ENCODE measurements around the gene THSD4.

THSD4 gene

DNA sequence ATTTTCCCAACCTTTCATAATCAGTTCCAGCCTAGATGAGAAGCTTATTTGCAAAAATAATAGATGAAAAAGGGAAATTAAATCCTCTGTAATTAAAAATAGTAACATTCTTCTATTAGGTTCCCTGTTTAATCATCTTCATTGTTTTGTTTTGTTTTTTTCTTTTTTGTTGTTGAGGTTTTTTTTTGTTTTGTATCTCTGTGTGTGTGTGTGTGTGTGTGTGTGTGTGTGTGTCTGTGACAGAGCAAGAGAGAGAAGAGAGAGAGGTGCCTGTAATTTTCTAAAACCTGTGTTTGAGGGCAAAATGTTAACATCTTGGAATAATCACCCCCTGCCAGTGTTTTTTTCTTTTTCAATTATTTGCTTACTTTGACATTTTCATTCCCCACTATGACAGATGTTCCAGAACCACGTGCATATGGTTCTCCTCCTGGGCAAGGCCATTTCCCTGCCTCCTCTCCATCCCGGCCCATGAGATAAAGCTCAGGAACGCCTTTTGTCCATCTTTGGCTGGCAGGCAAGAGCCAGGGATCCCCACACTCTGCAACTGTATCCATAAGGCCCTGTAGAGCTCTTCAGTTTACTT is 573.3 kb downstream of the THSD4 start:
- DNase-seq (ENCODE audit: low spot score): no peak

DNA sequence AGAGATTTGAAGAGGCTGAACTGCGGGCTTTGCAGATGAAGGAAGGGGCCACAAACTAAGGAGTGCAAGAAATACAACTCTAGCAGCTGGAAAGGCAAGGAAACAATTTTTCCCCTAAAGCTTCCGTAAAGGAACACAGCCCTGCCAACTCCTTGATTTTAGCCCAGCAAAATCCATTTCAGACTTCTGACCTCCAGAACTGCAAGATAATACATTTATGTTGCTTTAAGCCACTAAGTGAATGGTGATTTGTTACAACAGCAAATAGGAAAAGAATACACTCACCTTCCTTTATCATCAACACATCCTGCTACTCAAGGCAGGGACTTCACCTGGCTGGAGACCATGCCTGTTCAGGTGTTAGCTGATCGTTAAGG is 575.8 kb downstream of the THSD4 start:
- no peak for DNase-seq (ENCODE audit: low spot score)

DNA sequence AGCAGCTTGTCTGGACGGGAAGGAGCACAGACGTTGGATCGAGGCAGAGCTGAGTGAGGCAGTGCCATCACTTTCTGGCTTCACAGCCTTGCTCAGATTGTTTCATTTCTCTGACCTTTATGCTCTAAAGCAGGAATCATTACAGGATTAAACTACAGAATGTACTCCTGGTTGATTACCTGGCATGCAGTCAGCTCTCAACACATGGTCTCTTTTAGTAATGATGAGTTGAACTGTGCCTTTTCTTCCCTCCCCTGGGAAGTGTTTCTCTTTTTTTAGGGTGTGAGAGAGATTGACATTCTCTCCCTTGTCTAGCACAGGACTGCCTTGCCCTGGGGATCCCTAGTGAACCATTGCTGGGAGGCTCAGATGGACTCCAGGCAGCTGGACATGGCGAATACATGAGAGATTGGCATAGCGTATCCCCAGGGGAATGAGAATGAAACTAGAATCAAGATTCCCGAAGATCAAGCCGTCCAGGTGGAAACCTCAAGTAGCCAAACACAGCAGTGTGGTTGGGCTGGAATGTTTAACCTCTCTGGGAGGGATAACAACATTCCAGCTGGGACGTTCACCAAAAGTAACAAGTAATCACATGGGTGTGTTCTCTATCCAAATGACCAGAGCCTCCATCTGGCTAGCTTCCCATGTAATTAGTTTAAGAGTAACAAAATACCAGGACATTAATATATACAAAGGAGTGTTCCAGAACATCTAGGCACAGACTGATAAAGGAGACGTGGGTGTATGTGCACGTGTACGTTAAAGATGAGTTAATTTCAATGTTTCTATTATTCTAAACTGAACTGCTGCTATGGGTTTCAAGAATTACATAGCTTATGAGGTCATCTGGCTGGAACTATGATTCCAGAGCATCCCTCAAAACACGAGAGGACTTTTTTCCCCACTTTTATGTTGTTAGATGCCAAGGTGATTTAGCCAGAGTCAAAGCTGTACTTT is 576.5 kb downstream of the THSD4 start:
- peak; percentile 69 for DNase-seq (ENCODE audit: low spot score)

DNA sequence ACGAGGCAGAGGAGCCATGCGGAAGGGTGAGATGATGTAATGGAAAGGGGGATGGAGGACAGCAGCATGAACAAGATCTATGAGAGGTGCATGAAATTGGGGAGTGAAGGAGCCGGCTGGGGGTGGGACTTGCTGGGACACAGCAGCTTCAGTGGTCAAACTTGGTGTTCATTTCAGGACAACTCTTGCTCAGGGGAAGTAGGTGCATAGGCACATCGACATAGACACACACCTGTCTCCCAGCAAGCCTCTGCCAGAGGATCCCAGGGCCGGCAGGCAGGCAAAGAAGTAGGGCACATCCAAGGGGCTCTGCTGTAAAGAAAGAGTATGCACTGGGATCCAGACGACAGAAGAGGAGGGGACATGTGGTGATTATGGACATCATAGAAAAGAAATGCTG is 582.0 kb downstream of the THSD4 start:
- no peak for DNase-seq (ENCODE audit: low spot score)

DNA sequence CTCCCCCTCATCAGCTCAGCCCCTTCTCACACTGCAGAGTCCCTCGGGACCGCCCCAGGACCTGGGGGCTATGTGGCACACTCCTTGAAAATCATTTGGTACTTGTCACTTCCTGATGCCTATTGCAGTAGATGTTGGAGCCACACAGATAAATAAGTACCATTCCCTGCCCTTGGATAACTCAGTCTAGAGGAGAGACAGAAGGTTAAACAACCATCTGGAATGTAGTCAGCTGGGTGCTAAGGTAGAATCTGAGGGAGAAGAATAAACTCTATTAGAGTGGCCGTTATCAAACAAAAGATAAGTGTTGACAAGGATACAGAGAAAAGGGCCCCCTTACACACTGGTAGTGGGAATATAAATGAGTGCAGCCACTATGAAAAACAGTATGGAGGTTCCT is 582.8 kb downstream of the THSD4 start:
- no peak for DNase-seq (ENCODE audit: low spot score)

DNA sequence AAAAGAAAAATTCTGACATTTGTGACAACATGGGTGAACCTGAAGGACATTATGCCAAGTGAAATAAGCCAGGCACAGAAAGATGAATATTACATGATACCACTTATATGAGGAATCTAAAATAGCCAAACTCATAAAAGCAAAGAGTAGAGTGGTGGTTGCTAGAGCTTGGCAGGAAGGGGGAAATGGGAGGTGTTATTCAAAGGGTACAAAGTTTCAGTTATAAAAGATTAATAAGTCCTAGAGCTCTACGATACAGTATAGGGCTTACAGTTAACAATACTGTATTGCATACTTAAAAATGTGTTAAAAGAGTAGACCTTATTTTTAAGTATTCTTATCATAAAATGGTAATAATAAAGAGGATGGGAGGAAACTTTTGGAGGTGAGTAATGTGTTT is 583.5 kb downstream of the THSD4 start:
- DNase-seq (ENCODE audit: low spot score): no peak

DNA sequence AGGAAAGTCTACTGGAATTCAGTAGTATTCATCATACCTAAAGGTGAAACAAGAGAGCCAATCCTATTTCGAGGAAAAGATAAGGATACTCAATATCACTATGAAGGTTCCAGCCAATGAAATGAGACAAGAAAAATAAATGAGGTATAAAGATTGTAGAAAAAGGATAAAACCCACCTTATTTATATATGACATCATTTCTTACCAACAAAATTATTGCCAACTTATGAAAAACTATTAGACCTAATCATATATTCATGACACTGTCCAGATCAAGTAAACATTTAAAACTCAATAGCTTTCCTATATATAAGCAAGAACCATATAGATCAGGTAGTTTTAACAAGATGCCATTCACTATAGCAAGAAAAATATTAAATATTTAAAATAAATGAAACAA is 584.7 kb downstream of the THSD4 start:
- DNase-seq (ENCODE audit: low spot score): no peak

DNA sequence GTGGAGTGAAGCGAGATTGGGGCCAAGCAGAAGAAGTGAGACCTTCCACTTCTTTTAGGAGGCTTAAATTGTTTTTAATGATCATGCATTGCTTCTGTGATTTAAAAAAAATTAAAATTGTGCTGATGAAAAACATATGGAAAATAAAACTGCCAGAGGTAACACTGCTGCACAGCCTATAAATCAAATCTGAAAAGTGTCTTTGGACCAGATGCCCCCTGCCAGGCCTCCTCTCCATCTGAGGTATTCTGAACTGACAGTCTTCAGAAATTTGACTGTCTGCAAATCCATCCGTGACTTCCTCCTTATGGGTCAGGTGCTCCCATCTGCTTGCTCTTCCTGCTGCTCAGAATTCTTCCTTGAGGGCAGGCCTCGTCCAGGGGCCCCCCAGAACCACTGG is 586.5 kb downstream of the THSD4 start:
- no peak for DNase-seq (ENCODE audit: low spot score)

DNA sequence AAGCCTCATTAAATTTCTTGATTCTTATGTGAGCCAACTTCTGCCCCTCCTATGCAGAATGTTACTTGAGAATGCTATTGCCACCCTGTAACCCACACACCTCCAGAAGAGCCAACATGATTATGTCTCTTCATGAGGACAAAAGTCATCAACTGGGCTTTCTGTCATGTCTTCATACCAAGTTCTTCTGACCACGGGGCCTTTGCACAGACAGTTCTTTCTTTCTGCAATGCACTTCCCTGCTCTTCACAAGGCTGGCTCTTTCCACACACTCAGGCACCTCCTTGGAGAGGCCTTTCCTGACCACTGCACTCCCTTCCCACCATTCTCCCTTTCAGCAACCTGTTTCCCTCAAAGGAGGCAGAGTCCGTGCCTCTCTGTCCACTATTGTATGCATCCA is 587.2 kb downstream of the THSD4 start:
- no peak for DNase-seq (ENCODE audit: low spot score)

DNA sequence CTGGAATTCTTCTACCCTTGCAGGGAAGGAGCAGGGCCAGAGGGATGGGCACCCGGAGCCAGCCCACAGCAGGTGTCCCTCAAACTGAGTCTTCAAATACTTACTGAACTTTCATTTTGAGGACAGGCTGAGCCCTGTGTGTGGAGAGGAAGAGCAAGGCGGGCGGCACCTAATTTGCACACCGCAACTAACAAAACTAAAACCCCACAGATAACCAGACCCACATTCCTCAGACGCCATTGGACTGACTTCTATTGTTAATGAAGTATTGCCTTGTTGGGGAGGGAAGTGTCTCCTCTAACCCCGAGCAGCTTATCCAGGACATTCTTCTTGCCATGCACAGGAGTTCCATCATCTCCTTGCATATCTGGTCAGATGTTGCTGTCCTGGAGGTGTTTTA is 589.9 kb downstream of the THSD4 start:
- peak; percentile 40 for DNase-seq (ENCODE audit: low spot score)

DNA sequence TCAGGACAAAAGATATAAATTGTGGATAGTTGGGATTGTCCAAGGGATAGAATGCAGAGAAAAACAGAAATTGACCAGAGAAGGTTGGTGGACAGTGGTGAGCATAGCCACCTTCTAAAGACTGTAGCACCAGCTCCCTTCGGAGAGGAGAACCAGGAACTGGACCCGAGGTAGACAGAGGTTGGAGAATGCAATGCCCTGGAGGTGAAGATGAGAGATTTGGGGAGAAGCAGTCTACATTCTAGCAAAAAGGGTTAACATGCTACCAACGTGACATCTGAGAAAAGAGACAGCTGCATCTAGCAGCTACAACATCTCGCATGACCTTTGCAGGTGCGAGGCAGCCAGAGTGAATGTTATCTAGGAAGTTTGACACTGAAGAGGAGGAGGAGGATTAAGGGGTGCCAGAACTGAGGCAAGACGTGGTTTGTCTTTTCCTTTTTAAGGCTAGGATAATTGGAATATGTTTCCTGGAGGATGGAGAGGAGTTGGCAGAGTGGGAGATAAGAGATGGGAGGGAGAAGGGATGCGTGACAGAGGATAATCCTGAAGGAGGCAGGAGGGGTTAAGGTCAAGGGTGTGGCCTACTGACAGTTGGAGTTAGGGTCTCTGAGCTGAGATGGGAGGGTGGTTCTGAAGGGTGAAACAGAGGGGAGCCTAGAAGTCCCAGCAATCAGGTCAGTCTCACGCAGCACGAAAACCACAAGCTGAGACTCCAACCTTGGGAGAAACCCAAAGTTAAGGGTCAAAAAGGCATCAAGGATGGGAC is 591.4 kb downstream of the THSD4 start:
- no peak for DNase-seq (ENCODE audit: low spot score)

DNA sequence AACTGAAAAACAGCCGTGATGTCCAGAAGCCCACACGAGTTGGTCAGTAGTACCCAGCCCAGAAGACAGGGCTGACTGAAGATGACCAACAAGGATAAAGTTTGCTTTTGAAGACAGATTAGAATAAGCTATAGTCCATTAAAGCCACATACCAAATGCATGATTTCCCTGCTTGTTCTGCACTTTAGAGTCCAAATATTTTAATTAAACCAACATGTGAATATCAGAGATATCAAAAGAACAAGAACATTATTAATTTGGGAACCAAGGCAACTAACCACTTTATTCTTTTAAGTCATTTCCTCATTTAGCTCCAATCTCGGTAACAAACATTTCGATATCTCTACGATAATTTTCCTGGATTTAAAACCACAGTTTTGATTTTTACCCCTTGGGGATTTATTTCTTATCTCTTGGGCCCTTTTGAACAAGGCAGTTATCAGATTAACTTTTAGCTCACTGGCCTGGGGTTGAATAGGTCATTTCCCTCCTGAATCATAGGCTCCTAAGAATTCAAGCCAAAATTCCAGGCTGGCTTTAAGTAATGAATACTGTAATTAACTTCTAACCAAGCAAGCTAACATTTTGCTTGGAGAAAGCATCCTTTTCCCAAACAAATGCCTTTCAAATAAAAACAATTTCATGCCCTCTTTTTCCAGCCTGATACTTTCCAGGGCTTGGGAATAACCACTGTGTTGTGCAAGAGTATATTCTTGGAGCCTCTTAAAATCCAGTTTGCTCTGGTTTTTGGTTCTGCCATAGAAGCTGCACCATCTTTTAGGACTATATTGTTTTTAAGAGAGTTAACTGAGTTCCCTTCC is 592.2 kb downstream of the THSD4 start:
- DNase-seq (ENCODE audit: low spot score): peak; percentile 38

DNA sequence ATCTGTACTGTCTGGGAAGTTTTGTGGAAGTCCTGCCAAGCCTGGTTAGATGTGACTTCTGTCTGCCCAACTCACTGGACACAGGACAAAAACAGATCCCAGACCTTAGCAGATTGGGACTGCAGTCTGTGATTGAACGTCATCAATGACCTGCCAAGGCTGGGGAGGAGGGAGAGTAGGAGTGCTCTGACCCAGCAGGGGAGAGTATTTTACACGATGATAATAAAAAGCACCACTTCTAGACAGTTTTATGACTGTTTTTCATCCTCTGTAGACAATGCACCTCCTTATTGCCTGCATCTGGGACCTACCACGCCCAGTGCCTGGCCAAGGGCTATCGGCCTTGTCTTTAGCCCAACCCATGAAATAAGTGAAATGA is 592.8 kb downstream of the THSD4 start:
- peak; percentile 69 for DNase-seq (ENCODE audit: low spot score)

DNA sequence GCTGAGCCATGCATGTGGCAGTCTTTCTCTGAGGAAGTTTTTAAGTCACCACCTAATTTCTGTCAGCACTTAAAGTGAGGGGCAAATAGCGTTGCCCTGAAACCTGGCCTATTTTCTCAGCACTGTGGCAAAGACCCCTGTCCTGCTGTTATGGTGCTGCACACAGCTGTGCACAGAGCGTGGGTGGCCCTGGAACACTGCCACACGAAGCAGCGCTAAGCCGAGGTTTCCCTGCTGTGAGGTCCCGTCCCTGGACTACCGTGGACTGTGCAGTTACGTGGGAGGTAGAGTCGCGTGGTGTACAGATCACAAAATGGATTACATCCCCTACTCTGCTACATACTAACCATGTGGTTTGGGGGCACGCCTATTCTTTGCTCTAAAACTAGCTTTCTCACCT is 593.5 kb downstream of the THSD4 start:
- no peak for DNase-seq (ENCODE audit: low spot score)

DNA sequence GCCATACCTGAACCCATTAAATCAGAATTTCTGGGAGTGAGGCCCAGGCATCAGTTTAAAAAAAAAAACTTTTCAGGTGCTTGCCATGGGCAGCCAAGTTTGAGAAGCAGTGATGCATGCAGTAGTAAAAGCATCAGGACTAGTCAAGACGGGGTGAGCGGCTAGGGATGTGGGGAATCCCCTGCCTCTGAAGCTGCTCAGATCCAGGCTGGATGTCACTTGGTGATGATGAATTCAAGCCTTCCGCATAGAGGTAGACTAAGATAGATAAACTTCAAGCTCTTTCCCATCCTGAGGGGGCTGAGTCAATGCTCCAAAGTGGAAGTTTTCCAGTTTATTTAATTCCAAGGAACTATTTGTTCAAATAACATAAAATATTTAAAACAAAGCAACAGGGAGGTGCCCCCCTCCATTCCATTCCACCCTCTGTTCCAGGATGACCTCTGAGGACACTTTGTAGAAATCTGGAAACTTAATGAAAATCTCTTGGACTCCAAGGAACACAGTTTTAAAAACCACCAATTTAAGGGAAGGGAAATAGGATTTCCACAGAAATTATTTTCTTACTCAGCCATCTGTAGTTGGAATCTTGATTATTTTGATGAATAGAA is 594.6 kb downstream of the THSD4 start:
- DNase-seq (ENCODE audit: low spot score): no peak

DNA sequence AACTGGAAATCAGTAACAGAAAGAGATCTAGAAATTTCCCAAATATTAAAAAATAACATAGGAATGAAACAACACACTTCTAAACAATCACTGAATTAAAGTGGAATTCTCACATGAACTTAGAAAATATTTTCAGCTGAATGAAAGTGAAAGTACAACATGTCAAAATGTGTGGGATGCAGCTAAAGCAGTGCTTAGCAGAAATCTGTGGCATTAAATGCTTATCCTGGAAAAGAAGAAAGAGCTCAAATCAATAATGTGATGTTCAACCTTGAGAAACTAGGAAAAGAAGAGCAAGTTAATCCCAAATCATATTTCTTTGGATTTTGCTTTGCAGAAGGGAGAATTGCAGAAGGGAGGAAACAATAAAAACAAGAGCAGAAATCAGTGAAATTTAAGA is 596.9 kb downstream of the THSD4 start:
- DNase-seq (ENCODE audit: low spot score): no peak

DNA sequence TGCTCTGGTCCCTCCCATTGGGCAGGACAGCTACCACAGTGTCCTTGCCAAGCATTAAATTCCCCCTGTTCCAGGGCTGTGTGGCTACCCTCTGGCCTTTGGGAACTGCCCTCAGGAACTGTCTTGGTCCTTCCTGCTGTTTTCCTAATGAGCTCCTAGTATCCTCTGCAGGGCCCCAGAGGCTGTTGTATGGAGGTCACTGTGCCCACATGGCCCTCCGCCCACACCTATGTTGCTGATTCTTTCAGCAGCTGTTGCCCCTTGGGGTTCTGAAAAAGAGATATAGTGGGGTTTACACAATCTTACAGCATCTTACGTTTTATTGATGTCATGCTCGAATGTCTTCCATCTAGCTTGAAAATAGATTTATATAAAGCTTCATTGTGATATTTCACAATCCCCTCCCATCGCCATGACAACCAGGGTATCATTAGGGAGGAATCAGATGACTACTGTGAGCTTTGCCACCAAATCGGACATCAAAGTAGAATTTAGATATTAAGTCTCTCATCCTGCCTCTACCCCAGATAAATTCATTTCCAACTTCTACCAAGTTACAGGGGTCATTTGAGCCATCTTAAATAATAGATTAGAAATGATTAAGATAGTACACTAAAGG is 598.0 kb downstream of the THSD4 start:
- no peak for DNase-seq (ENCODE audit: low spot score)

DNA sequence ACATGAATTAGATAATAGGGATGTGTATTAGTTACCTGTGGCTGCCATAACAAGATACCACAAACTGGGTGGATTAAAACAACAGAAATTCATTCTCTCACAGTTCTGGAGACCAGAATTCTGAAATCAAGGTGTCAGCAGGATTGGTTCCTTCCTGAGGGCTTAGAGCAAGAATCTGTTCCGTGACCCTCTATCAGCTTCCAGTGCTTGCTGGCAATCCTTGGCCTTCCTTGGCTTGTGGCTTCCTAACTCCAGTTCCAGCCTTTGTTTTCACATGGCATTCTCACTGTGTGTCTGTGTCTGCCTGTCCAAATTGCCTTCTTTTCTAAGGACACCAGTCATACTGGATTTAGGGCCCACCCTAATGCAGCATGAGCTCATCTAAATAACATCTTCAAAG is 600.6 kb downstream of the THSD4 start:
- DNase-seq (ENCODE audit: low spot score): no peak

DNA sequence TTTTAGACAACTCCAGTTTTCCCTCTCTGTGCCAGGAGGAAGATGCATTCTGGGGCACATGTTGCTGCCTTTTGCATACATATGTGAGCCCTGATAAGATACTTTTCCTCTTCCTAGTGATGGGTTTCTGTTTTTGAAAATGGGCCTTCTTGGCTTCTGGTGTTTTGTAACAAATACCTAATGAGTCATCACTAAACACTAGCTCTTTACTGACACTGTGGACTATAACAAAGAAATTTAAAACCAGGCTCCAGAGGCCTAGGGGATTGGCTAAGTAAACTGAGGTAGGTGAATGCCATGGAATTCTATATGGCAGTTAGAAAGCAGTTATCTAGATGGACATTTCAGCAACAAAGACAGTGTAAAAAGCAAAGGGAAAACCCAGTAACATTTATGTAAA is 601.7 kb downstream of the THSD4 start:
- DNase-seq (ENCODE audit: low spot score): no peak

DNA sequence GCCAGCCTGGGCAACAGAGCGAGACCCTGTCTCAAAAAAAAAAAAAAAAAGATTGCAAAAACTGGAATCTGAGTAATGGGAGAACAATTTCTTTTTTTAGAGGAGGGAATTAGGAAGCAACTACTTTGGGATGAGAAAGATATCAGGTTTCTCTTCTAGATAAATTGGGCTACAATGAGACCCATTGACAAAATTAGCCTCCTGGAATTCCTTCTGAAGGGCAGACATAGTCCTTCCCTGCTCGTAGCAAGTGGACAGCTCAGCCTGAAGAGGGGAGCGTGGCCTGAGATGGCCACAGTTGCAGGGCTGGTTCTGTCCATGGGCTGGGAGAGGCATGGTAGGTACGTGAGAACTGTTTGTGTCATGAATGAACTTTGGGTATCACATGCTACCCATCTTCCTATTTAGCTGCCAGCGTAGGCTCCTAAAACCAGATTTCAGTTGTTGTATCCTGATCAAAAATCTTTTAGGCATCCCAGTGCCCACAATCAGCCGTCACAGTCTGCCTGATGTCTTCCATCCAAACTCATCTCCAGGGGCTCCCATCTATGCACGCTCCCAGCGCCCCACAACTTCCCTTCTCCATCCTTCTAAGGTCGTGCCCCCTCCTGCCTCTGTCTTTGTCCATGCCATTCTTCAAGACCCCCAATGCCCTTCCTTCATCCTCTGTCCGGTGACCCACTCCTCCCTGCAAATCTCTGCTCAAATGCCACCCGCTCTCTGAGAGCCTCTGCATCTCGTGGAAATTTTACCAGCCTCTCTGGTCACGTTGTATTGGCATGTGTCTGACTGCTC is 603.0 kb downstream of the THSD4 start:
- DNase-seq (ENCODE audit: low spot score): no peak

All from LoVo (cell line).